Bone marrow (tissue), 2 donors: ENCODE results near the gene TOP3A.

Source experiments
- DNase-seq, 2 donors: peaks; one replicate each; lab custom pipeline; 2025; lab: John Stamatoyannopoulos, UW

TOP3A gene

DNA sequence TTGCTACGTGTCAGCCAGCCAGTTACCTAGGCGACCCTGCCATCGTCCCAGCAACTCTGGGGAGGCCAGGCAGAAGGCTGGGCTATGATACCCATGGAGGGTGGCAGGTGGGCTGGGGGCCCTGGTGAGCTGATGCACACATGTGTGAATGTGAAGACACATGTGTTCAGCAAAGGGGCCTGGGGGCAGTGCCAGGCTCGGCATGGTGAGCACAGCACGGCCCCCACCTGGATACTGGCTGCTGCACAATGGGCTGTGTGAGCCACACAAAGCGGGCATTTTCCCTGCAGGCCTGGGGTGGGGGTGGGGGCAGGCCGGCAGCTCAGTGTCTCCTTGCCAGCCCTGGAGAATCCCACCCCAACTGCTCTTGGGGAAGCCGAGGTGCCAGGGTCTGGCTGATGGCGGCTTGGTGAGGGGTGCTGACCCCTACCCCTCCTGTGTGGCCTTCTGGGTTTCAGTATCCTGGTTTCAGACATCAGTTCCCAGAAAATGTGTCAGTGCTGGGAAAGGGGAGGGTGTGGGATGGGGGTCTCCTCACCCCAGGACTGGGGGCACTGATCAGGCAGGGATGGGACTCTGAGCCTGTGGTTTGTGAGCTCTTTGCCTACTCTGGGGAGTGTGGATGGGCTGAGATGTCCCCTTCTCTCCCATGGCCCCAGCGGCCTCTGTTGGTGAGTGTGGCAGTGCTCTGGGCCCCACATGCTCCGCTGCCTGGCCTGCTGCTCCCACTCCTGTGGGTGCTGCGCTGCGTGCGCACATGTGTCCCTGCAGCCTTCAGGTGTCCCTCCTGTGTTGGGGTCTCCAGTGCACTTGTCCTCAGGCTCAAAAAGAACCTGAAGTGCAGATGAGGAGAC is 84.3 kb downstream of the TOP3A start:
- DNase-seq: no peak

DNA sequence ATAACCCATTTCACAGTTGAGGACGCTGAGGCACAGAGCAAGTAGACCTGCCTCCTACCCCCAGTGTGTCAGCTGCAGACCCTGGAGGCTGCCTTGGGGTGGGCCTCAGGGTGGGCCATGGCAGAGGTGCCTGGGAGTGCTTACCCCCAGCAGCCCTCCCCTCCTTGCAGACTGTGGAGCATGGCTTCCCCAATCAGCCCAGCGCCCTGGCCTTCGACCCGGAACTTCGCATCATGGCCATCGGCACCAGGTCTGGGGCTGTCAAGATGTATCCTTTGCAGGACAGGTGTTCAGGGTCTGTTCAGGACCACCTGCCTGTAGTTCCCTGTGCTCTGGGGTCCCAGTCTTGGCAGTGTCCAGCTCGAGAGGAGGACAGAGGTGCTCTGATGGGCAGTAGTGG is 85.0 kb downstream of the TOP3A start:
- DNase-seq: no peak

DNA sequence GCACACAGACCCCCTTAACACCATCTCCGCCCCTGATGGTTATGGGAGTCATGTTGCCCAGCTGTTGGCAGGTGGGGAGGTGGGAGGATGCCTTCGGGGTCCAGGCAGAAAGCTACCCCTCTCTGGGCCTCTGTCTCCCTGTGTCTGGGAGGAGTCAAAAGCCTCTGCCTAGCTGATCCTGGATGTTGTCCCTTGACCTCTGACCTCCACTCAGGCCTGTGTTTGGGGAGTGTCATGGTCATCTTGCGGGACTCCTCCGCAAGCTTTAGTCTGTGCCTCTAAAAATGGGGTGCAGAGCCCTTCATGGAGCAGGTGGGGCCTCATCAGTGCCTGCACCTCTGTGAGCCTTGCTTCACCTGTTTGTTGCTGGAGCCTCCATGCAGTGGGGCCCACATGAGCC is 85.5 kb downstream of the TOP3A start:
- no peak for DNase-seq

DNA sequence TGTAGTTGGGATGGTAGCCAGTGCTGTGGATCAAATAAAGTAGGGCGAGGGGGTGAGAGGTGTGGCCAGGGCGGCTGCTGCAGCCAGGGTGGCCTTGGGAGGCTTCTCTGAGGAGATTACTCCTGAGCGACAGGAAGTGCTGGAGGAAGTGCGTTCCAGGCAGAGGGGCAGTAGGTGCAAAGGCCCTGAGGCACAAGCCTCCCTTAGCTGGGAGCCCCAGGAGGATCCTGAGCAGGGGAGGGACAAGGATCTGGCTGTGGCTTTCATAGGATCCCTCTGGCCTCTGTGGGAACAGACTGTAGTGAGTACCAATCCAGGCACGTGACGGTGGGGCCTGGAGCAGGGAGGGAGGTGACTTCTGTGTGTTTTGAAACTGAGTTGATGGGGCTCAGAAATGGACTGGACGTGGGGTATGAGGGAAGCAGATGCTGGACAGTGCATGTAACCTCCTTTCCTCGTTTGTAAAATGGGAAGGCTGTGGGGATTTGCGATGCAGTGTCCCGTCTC is 86.6 kb downstream of the TOP3A start:
- DNase-seq: no peak

DNA sequence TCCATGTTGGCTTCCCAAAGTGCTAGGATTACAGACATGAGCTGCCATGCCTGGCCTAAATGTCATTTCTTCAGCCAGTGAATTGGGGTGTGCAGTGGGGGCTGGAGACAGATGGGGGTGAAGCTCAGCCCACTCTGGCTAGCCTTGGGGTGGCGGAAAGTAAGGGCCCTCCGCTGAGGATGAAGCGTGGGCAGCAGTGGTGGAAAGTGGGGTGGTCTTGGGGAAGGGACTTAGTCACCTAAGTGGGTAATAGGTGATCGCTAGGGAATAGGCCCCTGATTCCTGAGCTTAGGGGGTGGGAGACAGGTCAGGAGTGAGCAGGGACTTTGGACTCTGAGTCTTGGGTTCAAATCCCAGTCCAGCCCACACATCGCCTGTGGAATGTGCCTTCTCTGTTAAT is 87.2 kb downstream of the TOP3A start:
- DNase-seq: no peak

DNA sequence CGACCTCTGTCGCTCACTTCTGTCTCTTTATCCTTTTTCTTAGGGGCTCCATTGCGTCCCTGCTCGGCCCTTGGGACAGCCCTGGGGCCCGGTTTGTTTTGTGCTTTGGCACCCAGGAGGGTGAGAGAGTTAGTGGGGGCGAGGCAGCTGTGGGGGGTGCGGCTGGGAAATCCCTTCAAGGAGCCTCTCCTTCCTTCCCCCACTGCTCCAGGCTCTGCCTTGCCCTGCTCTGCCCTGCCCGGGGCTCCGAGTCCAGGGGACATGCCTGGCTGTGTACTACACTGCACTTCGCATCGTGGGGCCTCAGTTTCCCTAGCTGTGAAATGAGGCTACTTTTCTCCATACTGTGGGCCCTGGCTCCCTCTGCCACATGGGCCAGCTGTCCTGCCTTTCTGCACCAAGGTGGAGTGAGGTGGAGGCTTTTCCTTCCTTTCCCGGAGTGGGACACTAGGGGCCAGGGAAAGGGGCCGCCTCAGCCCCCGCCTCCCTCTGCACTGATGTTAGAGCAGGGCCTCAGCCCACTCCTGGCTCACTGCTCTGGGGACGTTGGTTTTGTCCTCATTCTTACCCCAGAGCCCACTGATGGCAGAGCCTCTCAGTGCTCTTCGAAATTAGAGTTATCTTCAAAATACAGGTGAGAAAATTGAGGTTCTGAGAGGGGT is 88.4 kb downstream of the TOP3A start:
- DNase-seq: no peak

DNA sequence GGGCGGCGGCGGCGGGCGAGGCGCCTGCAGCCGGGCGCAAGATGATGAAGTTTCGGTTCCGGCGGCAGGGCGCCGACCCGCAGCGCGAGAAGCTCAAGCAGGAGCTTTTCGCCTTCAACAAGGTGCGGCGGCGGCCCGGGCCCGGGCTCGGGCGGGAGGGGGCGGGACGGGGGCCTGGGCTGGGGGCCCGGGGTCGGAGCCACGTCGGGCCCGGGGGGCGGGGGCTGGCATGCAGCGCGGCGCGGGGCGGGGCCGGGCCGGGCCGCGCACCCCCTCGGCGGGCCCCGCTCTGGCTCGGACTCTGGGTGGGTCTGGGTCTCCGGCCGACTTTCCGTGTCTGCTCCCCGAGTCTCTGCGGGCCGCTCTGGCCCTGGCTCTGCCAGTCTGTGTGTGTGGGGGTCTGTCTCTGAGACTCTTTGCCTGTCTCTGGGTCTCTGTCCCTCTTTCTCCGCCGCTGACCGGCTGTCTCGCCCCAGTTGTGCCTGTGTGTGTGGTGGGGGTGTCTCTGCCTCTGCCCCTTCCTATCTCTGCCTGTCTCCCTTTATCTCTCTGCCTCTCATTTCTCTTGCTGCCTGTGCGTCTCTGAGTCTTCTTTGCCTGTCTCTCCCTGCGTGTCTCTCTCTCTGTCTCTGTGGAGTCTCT is 89.0 kb downstream of the TOP3A start:
- peak in 1 of 2 donors; percentile 52 for DNase-seq

DNA sequence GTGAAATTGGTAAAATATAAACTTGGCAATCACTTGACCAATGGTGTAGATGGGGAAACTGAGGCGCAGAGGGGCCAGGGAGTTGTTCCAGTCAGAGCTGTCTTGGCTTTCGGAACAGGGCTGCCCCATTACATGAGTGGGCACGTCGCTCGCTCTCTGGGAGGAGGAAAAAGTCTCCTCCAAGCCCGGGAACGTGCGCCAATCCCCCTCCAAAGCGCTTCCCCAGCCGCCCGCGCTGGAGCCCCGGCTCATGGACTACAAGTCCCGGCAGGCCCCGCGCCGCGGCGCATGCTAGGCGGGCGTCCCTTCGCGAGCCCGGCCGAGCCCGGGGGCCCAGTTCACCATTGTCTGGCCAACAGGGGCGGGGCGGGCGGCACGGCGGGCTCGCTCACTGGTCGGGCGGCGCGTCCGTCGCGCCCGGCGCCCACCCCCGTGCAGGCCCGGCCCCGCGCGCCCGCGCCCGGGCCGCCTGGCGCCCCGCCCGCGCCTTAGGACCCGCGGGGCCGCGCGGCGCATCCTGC is 89.6 kb downstream of the TOP3A start, which contains the start of gene LLGL1:
TSS of gene LLGL1 (plus strand) at position 515 of the 521 bp plus-strand sequence. CDS start 48 bp downstream, outside the sequence.
- peak; percentile 70 to 84 for DNase-seq

DNA sequence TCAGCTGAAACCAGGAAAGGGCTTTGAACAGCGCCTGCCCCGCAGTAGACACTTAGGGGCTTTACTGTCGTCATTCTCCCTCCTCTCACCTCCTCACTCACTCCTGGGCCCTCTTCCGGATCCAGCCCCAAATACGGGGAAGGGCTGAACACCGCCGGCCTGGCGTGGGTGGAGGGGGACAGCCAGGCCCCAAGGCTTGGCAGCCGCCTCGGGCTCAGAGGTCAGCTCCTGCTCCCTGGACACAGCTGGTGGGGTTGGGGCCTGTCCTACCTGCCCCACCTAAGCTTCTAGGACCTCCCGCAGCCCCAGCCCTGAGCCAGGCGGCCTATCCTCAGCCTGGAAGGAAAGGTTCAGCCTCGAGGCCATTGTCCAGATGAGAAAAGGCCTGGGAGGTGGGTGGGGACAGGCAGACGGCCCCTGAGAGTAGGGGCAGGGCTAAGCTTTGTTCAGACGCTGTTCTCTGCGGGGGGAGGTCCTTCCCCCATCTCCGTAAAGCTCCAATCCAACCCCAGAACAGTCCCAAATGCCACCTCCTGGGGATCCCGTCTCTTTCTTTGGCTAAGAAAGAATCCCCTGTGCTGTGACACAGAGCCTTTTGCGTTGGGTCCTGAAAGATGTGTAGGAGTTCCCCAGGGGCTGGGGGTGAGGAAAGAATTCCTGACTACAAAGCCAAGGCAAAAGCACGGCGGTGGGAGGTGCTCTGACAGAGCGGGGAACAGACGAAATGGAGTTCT is 90.2 kb downstream of the TOP3A start:
- peak in 1 of 2 donors; percentile 3 for DNase-seq

DNA sequence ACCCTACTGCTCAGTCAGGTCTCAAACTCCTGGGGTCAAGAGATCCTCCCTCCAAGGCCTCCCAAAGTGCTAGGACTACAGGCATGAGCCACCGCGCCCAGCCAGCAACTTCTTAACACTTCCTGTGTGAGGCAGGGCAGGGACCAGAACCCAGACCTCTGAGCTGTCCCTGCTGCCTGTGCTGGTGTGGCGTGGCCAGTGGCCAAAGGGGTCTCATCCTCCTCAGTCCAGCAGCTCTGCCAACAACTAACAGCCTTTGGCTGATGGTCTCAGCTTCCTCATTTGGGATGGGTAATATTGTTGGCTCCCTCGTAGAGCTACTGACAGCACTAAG is 90.8 kb downstream of the TOP3A start:
- no peak for DNase-seq
